ENCODE results near the gene GAS7.

The GAS7 gene

DNA sequence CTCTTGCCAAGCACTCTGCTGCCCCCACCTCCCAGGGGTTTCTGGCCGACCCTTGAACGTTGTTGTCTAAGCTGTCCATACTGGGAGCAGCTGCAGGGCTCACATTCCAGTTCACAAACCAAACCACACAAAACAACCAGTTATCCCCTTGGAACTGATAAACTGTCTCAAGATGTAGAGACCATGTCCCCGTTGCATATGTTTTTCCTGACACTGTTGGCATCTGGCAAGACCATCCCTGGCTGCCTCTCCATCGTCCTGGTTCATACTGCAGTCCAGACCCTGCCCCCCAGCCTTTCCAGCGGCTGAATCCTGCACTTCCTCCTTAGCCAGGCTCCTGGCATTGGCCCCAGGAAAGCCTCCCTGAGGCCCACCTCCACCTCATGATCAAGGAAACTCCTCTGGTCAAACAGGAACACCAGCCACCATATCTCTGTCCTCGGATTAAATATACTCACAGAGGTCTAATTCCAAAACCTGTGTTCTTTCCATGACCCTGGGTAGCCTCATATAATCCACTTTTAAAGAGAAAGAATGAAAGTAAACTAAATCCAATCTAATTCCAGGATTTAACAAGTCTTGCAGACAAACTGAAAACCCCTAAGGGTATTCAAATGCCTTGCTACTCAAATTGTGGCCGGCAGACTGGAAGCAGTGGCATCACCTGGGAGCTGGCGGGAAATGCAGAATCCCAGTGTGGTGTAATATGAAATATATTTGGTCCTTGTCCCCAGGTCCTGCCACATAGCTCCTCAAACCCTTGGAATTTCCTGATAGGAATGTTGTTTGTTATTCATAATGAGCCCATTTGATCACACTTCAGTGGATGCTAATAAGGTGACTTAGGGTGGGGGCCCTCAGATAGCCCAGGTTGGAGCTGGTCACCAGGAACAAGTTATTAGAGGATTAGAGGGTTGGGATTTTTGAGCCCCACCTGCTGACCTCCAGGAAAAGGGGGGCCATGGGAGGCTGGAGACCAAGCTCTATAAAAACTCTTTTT lies 14.2 kb downstream of the GAS7 start:
- H3K9ac ChIP-seq, result no peak overlapping the region
- no peak overlapping the region for H3K27ac ChIP-seq
- H3K36me3 ChIP-seq (ENCODE audit: insufficient read depth), result no peaks in the 10 kb centered on the region
- TF ChIP-seq, protein P1, sequence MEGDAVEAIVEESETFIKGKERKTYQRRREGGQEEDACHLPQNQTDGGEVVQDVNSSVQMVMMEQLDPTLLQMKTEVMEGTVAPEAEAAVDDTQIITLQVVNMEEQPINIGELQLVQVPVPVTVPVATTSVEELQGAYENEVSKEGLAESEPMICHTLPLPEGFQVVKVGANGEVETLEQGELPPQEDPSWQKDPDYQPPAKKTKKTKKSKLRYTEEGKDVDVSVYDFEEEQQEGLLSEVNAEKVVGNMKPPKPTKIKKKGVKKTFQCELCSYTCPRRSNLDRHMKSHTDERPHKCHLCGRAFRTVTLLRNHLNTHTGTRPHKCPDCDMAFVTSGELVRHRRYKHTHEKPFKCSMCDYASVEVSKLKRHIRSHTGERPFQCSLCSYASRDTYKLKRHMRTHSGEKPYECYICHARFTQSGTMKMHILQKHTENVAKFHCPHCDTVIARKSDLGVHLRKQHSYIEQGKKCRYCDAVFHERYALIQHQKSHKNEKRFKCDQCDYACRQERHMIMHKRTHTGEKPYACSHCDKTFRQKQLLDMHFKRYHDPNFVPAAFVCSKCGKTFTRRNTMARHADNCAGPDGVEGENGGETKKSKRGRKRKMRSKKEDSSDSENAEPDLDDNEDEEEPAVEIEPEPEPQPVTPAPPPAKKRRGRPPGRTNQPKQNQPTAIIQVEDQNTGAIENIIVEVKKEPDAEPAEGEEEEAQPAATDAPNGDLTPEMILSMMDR (conservative IDR thresholded peaks at IDR 0.05; ENCODE audit: low read depth, low read length), result no peak
- H3K79me2 ChIP-seq (ENCODE audit: insufficient read depth, low read depth), result no peaks in the 10 kb centered on the region
- no peaks in the 10 kb centered on the region for H4K20me1 ChIP-seq (ENCODE audit: insufficient read depth)
- H3K4me2 ChIP-seq, result no peak overlapping the region
- no peak overlapping the region for H3K4me3 ChIP-seq (IDR thresholded peaks at IDR 0.05; ENCODE audit: insufficient read depth, low read depth, low read length)
- no peaks in the 10 kb centered on the region for H3K4me1 ChIP-seq (ENCODE audit: low read depth, poor library complexity, severe bottlenecking)
- H3K27me3 ChIP-seq (ENCODE audit: insufficient read depth, low read depth), result no peaks in the 10 kb centered on the region
- H2AFZ ChIP-seq (ENCODE audit: low read depth), result no peak overlapping the region

DNA sequence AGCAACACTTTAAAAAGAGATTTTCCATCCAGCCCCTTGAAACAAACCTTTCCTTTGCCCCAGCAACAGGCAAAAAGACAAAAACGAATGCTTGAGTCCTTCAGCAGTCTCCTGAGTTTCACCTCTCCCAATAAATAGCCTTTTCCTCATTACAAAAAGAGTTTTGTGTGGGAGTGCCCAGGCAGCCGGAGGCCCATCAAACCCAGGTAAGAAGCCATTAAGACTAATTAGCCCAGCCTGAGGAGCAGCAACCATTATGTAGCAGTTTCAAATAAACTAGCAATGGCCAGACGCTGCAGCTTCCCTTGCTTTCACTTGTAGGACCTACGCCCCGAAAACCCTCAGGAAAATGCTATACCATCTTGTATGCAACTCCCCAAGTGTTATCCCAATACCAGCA lies 15.6 kb downstream of the GAS7 start:
- H2AFZ ChIP-seq (ENCODE audit: low read depth), result no peak overlapping the region
- no peak overlapping the region for H3K4me2 ChIP-seq
- TF ChIP-seq, protein P1 (conservative IDR thresholded peaks at IDR 0.05; ENCODE audit: low read depth, low read length), result no peak
- H4K20me1 ChIP-seq (ENCODE audit: insufficient read depth), result no peaks in the 10 kb centered on the region
- no peak overlapping the region for H3K27ac ChIP-seq
- no peaks in the 10 kb centered on the region for H3K36me3 ChIP-seq (ENCODE audit: insufficient read depth)
- H3K79me2 ChIP-seq (ENCODE audit: insufficient read depth, low read depth), result no peaks in the 10 kb centered on the region
- H3K4me3 ChIP-seq (IDR thresholded peaks at IDR 0.05; ENCODE audit: insufficient read depth, low read depth, low read length), result no peak overlapping the region
- H3K27me3 ChIP-seq (ENCODE audit: insufficient read depth, low read depth), result no peaks in the 10 kb centered on the region
- H3K9ac ChIP-seq, result no peak overlapping the region
- no peaks in the 10 kb centered on the region for H3K4me1 ChIP-seq (ENCODE audit: low read depth, poor library complexity, severe bottlenecking)

DNA sequence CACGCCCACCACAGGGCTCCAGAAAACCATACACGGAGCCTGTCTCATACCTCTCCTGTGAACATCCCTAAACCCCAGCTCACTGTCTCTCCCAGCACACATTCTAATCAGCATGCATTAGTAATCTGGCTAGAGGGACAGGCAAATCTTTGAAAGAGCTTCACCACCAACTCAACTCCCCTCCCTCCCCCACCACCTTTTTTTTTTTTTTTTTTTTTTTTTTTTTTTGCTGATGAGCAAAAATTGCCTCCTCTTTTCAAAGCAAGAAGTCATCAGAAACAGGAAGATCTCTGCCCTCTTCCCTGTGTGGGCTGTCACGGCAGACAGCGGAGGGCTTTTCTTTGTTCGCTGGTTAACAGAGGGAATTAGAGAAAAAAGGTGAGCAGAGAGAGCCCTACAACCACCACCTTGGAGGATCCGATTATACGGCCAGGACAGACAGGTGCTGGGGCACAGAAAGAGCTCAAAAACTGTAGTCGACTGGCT lies 19.9 kb downstream of the GAS7 start:
- H3K36me3 ChIP-seq (ENCODE audit: insufficient read depth), result no peaks in the 10 kb centered on the region
- no peaks in the 10 kb centered on the region for H3K27me3 ChIP-seq (ENCODE audit: insufficient read depth, low read depth)
- H4K20me1 ChIP-seq (ENCODE audit: insufficient read depth), result no peaks in the 10 kb centered on the region
- no peaks in the 10 kb centered on the region for H3K4me1 ChIP-seq (ENCODE audit: low read depth, poor library complexity, severe bottlenecking)
- no peak overlapping the region for H3K27ac ChIP-seq
- no peak overlapping the region for H2AFZ ChIP-seq (ENCODE audit: low read depth)
- no peak overlapping the region for H3K9ac ChIP-seq
- no peak overlapping the region for H3K4me3 ChIP-seq (IDR thresholded peaks at IDR 0.05; ENCODE audit: insufficient read depth, low read depth, low read length)
- H3K4me2 ChIP-seq, result no peak overlapping the region
- no peaks in the 10 kb centered on the region for H3K79me2 ChIP-seq (ENCODE audit: insufficient read depth, low read depth)
- TF ChIP-seq, protein P1 (conservative IDR thresholded peaks at IDR 0.05; ENCODE audit: low read depth, low read length), result no peak

DNA sequence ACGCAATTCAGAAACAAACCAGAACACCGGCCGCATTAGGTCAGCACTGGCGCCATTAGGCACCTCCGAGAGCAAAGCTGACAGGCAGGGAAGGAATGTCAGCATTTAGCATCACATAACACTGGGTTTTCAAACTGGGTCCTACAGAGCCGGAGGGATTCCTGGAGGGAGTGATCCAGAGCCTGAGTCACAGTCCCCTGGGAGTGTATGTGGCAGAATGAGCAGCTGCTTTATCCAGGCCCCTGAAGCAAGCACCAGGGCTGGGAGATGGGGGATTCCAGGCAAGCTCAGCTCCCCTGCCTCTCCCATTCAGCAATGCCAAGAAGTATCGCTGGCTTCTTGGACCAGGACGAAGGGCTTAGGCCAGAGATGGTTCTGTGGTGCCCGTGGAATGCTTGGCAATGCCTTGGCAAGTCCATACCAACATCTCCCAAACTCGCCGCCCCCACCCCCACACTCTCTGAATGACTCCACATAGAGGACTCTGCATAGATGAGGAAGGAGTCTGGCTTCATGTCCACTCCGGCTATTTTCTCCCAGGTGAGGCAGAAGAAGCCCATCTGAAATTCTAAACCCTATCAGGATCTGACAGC lies 20.4 kb downstream of the GAS7 start:
- TF ChIP-seq, protein P1 (conservative IDR thresholded peaks at IDR 0.05; ENCODE audit: low read depth, low read length), result no peak
- Histone ChIP-seq H3K27ac (no peak overlapping the region), H3K79me2 (ENCODE audit: insufficient read depth, low read depth) (no peaks in the 10 kb centered on the region), H2AFZ (ENCODE audit: low read depth) (no peak overlapping the region), H3K4me1 (ENCODE audit: low read depth, poor library complexity, severe bottlenecking) (no peaks in the 10 kb centered on the region), H3K27me3 (ENCODE audit: insufficient read depth, low read depth) (no peaks in the 10 kb centered on the region), H3K36me3 (ENCODE audit: insufficient read depth) (no peaks in the 10 kb centered on the region), H3K4me3 (IDR thresholded peaks at IDR 0.05; ENCODE audit: insufficient read depth, low read depth, low read length) (no peak overlapping the region), H3K9ac (no peak overlapping the region), H4K20me1 (ENCODE audit: insufficient read depth) (no peaks in the 10 kb centered on the region), H3K4me2 (no peak overlapping the region)

All from KMS-11 (cell line).